ENCODE measurements around the gene LCN1. TPM values are rescaled to one million over a fixed set of nuclear protein-coding genes. Genes with fewer than 3 reads are reported as not detected.
"Not testable (repeated sequence)": the region's sequence is repeated elsewhere in the genome, so short reads cannot be mapped to it uniquely, and the experiment has no call there.

Gene LCN1
- total RNA-seq, 1 donor from 2014 or later, result not detected

DNA sequence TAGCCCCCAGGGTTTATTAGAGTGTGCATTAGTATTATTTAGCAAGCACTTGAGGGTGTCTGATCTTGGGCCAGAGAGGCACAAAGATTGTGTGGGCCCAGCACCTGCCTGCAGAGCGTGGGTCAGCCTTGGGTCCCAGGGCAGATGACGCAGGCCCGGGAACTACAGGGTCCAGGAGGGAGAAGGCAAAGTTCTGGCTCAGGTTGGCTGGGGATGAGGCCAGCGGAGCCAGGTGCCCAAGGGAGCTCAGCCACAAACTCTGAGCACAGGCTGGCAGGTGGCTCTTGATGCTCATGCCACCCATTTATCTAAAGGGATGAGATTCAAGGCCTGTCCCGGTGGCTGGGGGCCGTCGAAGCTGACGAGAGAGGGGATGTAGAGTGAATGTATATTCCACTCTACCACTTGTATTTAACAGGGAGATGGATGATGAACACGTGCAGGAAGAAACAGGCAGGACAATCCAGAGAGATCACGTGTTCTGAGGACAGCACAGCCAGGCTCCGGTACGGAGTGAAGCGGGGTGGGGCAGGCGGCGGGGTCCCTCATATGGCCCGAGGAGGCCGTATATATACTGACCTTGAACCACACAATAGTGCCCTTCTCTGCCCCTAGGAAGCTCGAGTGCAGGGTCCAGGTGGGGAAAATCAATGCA, 23.9 kb downstream of the LCN1 start:
- Mint-ChIP-seq H3K4me3 (ENCODE audit: unreplicated experiment) (no peak overlapping the region), H3K27ac (ENCODE audit: unreplicated experiment) (no peak overlapping the region), H3K4me1 (ENCODE audit: unreplicated experiment) (no peaks in the 10 kb centered on the region), H3K36me3 (ENCODE audit: unreplicated experiment) (no peaks in the 10 kb centered on the region), H3K27me3 (ENCODE audit: unreplicated experiment) (peaks cover 19% of the 10 kb centered on the region), H3K9me3 (ENCODE audit: unreplicated experiment) (peaks cover 8% of the 10 kb centered on the region)
- no peak for DNase-seq (ENCODE audit: extremely low spot score, unreplicated experiment)
- TF ChIP-seq, protein P1, sequence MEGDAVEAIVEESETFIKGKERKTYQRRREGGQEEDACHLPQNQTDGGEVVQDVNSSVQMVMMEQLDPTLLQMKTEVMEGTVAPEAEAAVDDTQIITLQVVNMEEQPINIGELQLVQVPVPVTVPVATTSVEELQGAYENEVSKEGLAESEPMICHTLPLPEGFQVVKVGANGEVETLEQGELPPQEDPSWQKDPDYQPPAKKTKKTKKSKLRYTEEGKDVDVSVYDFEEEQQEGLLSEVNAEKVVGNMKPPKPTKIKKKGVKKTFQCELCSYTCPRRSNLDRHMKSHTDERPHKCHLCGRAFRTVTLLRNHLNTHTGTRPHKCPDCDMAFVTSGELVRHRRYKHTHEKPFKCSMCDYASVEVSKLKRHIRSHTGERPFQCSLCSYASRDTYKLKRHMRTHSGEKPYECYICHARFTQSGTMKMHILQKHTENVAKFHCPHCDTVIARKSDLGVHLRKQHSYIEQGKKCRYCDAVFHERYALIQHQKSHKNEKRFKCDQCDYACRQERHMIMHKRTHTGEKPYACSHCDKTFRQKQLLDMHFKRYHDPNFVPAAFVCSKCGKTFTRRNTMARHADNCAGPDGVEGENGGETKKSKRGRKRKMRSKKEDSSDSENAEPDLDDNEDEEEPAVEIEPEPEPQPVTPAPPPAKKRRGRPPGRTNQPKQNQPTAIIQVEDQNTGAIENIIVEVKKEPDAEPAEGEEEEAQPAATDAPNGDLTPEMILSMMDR (IDR thresholded peaks at IDR 0.05), result no peak

DNA sequence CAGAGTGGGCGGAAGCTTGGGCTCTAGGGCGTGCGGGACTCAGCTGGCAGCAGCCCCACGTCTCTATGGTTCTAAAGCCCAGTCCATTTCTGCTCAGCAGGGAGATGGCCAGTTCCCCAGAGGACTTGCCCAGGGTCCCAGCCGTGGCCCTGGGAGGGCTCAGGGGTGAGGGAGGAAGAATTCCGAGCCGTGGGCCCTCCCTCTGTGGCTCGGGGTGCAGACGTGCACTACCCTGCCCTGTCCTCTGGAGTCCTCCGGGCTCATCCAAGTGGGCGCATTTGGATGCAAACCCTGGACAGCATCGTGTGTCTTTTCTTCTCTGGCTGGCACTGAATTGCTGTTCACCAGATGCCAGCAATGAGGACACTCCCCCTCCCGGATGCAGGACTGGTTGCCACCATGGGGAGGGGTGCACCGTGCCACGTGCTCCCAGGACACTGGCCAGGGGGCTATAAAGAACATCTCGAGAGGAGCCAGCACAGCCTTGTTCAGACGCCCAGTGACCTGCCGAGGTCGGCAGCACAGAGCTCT, 24.5 kb downstream of the LCN1 start, which contains the start of gene OBP2A:
TSS of gene OBP2A (plus strand) at position 481 of the 531 bp plus-strand sequence. CDS start 55 bp downstream, outside the sequence.
- not testable (repeated sequence) for H3K9me3 Mint-ChIP-seq (ENCODE audit: unreplicated experiment); H3K4me3 Mint-ChIP-seq (ENCODE audit: unreplicated experiment); DNase-seq (ENCODE audit: extremely low spot score, unreplicated experiment); H3K27ac Mint-ChIP-seq (ENCODE audit: unreplicated experiment); H3K4me1 Mint-ChIP-seq (ENCODE audit: unreplicated experiment); H3K36me3 Mint-ChIP-seq (ENCODE audit: unreplicated experiment)
- peaks cover 19% of the 10 kb centered on the region for H3K27me3 Mint-ChIP-seq (ENCODE audit: unreplicated experiment)

DNA sequence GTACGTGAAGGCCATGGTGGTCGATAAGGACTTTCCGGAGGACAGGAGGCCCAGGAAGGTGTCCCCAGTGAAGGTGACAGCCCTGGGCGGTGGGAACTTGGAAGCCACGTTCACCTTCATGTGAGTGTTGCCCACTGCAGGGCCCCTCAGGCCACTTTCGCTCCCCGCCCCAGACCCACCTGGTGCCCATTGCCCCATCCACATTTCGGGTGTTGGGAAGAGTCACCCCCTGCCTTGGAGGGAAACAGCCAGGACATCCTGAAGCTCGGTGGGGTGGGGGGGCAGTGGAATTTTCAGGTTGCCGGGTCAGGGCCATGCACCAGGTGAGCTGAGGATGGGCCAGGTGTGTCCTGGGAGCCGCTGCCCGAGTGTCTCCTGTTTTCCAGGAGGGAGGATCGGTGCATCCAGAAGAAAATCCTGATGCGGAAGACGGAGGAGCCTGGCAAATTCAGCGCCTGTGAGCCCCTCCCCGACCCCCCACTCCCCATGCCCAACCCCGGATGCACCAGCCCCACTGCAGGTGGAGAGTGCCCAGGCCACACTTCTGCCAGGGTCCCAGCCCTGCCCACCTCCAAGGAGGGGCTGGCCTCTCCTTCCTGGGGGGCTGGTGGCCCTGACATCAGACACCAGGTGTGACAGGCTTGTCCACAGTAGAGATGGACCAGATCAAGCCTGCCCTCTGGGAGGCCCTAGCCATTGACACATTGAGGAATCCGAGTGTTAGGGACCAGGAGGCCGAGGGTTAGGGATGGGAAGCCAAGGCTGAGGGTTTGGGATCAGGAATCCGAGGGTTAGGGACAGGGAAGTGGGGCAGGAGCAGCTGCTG, 25.8 kb downstream of the LCN1 start:
- not testable (repeated sequence) for H3K4me1 Mint-ChIP-seq (ENCODE audit: unreplicated experiment); DNase-seq (ENCODE audit: extremely low spot score, unreplicated experiment); H3K4me3 Mint-ChIP-seq (ENCODE audit: unreplicated experiment); H3K27ac Mint-ChIP-seq (ENCODE audit: unreplicated experiment); H3K36me3 Mint-ChIP-seq (ENCODE audit: unreplicated experiment); H3K9me3 Mint-ChIP-seq (ENCODE audit: unreplicated experiment)
- peaks cover 14% of the 10 kb centered on the region for H3K27me3 Mint-ChIP-seq (ENCODE audit: unreplicated experiment)

DNA sequence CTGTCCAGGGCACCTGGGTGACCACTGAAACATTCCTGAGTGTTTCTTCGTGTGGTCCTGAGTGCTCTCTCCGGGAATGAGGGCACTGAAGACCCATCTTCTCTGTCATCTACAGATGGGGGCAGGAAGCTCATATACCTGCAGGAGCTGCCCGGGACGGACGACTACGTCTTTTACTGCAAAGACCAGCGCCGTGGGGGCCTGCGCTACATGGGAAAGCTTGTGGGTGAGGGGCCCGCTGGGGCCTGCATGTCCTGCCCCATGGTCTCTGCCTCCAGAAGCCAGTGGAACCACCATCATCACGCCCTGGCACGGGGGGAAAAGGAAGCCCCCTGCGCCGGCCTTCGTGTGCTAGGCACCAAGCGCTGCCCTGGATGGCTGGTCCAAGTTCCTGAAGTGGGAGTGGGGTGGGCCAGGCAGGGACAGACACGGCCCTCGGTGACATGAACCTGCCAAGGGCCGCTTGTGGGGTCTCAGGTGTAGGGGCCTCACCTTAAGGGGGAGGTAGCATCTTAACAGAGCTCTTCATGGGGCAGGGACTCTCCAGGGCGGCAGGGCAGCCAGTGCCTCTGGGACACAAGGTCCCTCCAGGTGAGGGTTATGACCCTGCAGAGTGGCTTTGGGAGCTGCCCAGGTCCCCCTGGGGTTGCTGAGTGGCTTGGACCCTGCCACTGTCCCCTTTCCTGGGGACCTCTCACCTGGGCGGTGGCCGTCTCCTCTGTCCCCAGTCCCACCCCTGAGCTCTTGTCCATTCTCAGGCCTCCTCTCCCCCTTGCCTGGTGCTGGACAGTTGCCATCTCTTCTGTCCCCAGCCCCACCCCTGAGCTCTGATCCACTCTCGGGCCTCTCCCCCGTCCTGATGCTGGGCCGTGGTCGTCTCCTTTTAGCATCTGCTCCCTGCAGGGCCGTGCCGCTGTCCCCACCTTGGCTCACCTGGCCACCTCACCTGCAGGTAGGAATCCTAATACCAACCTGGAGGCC, 26.8 kb downstream of the LCN1 start:
- Mint-ChIP-seq H3K27ac (ENCODE audit: unreplicated experiment) (no peak overlapping the region), H3K27me3 (ENCODE audit: unreplicated experiment) (peaks cover 8% of the 10 kb centered on the region), H3K36me3 (ENCODE audit: unreplicated experiment) (no peaks in the 10 kb centered on the region), H3K9me3 (ENCODE audit: unreplicated experiment) (peaks cover 4% of the 10 kb centered on the region), H3K4me1 (ENCODE audit: unreplicated experiment) (no peaks in the 10 kb centered on the region), H3K4me3 (ENCODE audit: unreplicated experiment) (no peak overlapping the region)
- TF ChIP-seq, protein P1 (IDR thresholded peaks at IDR 0.05), result no peak
- no peak for DNase-seq (ENCODE audit: extremely low spot score, unreplicated experiment)

DNA sequence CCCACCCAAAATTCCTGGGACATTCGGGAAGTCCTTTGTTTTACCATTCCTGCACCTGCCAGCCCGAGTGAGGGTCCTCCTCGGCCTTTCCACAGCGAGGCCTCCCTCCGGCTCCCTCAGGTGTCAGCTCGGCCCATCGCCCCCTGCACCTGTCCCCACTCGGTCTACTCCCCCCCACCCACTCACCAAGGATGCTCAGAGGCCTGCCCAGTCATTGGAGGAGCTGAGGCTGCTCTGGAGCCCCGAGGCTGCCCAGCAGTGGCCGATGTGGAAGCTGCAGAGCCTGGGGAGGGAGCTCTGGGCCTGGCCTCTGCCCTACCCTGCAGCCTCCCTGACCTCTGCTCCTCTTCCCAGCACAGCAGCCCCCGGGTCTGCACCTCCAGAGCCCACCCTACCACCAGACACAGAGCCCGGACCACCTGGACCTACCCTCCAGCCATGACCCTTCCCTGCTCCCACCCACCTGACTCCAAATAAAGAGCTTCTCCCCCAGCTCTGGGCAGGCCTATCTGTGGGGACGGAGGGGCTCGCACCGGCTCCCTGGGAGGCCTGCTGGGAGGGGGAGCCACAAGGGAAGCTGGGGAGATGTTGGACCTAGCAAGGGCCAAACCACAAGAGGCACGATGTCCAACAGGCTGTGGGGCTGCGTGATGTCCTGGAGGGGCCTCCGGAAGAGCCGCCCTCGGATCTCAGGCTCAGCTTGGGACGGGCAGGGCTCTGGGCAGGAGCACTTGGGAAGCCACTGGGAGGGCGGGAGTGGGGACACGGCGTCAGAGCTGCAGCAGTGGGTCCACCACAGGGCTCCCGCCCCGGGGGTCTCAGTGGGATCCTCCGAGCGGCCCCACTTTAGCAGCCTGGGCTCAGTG, 28.5 kb downstream of the LCN1 start:
- not testable (repeated sequence) for DNase-seq (ENCODE audit: extremely low spot score, unreplicated experiment); H3K36me3 Mint-ChIP-seq (ENCODE audit: unreplicated experiment); H3K9me3 Mint-ChIP-seq (ENCODE audit: unreplicated experiment); H3K27ac Mint-ChIP-seq (ENCODE audit: unreplicated experiment); H3K4me1 Mint-ChIP-seq (ENCODE audit: unreplicated experiment); H3K4me3 Mint-ChIP-seq (ENCODE audit: unreplicated experiment); H3K27me3 Mint-ChIP-seq (ENCODE audit: unreplicated experiment)

All from osteocyte (in vitro differentiated cells).